HG03558 (cell line): ENCODE data around the gene ECM2.

Source experiments
- ATAC-seq: cut with Tn5 transposase; IDR thresholded peaks from one replicate; pipeline ENCODE4 v1.9.1; 2021; ENCODE audit warnings: moderate number of reproducible peaks; ENCODE audit not compliant: unreplicated experiment; ENCODE audit errors: extremely low read depth

The ECM2 gene

GRCh38 chr9:92476962-92477361 lies 58.8 kb downstream of the ECM2 start:
- ATAC-seq: no peak

GRCh38 chr9:92474587-92474986 lies 61.2 kb downstream of the ECM2 start:
- ATAC-seq: no peak

- ATAC-seq: no peak
Observed at GRCh38 chr9:92468206-92468605, 67.6 kb downstream of the ECM2 start.

GRCh38 chr9:92467511-92467910 lies 68.3 kb downstream of the ECM2 start:
- no peak for ATAC-seq

- ATAC-seq: no peak
Observed at GRCh38 chr9:92467041-92467440, 68.7 kb downstream of the ECM2 start.

GRCh38 chr9:92463984-92464383 lies 71.8 kb downstream of the ECM2 start:
- ATAC-seq: no peak

GRCh38 chr9:92463387-92463786 lies 72.4 kb downstream of the ECM2 start:
- no peak for ATAC-seq

GRCh38 chr9:92457576-92457975 lies 78.2 kb downstream of the ECM2 start:
- ATAC-seq: no peak

GRCh38 chr9:92455217-92455616 lies 80.6 kb downstream of the ECM2 start:
- no peak for ATAC-seq

GRCh38 chr9:92446536-92446935 lies 89.3 kb downstream of the ECM2 start:
- no peak for ATAC-seq
